Stimulated activated CD8-positive, alpha-beta memory T cell treated with anti-CD3 and anti-CD28 coated beads, Interleukin-4, amount 100 ng/mL, for 24 hours (primary cell): ENCODE measurements around the gene ACTR3.
"Not testable (repeated sequence)": the region's sequence is repeated elsewhere in the genome, so short reads cannot be mapped to it uniquely, and the experiment has no call there.

Experiments
- DNase-seq: peaks from one replicate; pipeline ENCODE4 v3.0.0-alpha.2; 2020; ENCODE audit warnings: low read depth

Gene ACTR3

GRCh38 chr2:113906647-113907046 is 16.8 kb downstream of the ACTR3 start:
- DNase-seq = no peak

GRCh38 chr2:113907297-113907696 is 17.4 kb downstream of the ACTR3 start:
- no peak for DNase-seq

- DNase-seq = peak; percentile 49
Measured at GRCh38 chr2:113910110-113910717, 20.3 kb downstream of the ACTR3 start.

GRCh38 chr2:113910967-113911678 is 21.2 kb downstream of the ACTR3 start:
- no peak for DNase-seq

GRCh38 chr2:113915082-113915819 is 25.4 kb downstream of the ACTR3 start:
- DNase-seq = no peak

- no peak for DNase-seq
Measured at GRCh38 chr2:113918229-113918628, 28.3 kb downstream of the ACTR3 start.

GRCh38 chr2:113920996-113921395 is 31.1 kb downstream of the ACTR3 start:
- DNase-seq = no peak

GRCh38 chr2:113922335-113922734 is 32.4 kb downstream of the ACTR3 start:
- DNase-seq = no peak

GRCh38 chr2:113922784-113923183 is 32.9 kb downstream of the ACTR3 start:
- no peak for DNase-seq

- no peak for DNase-seq
Measured at GRCh38 chr2:113925884-113926283, 36.0 kb downstream of the ACTR3 start.

- no peak for DNase-seq
Measured at GRCh38 chr2:113926314-113926713, 36.4 kb downstream of the ACTR3 start.

- no peak for DNase-seq
Measured at GRCh38 chr2:113930448-113930847, 40.6 kb downstream of the ACTR3 start.

GRCh38 chr2:113937501-113937900 is 47.6 kb downstream of the ACTR3 start:
- DNase-seq = no peak

- no peak for DNase-seq
Measured at GRCh38 chr2:113940891-113941290, 51.0 kb downstream of the ACTR3 start.

GRCh38 chr2:113945784-113946183 is 55.9 kb downstream of the ACTR3 start:
- not testable (repeated sequence) for DNase-seq

GRCh38 chr2:113950906-113951305 is 61.0 kb downstream of the ACTR3 start:
- DNase-seq = not testable (repeated sequence)

- DNase-seq = no peak
Measured at GRCh38 chr2:113961000-113961399, 71.1 kb downstream of the ACTR3 start.

GRCh38 chr2:113962692-113963480 is 73.0 kb downstream of the ACTR3 start:
- no peak for DNase-seq

- no peak for DNase-seq
Measured at GRCh38 chr2:113963965-113964364, 74.1 kb downstream of the ACTR3 start.

- DNase-seq = no peak
Measured at GRCh38 chr2:113964436-113964835, 74.5 kb downstream of the ACTR3 start.

- no peak for DNase-seq
Measured at GRCh38 chr2:113965228-113965627, 75.3 kb downstream of the ACTR3 start.

GRCh38 chr2:113965644-113966043 is 75.8 kb downstream of the ACTR3 start:
- no peak for DNase-seq
